ENCODE data around the gene ZNF681. TPM values are rescaled to one million over a fixed set of nuclear protein-coding genes. Genes with fewer than 3 reads are reported as not detected.
"Not testable (repeated sequence)": the region's sequence is repeated elsewhere in the genome, so short reads cannot be mapped to it uniquely, and the experiment has no call there.

ZNF681 gene
- total RNA-seq, 1 experiment from 2014 or later, result 5.6 TPM

DNA sequence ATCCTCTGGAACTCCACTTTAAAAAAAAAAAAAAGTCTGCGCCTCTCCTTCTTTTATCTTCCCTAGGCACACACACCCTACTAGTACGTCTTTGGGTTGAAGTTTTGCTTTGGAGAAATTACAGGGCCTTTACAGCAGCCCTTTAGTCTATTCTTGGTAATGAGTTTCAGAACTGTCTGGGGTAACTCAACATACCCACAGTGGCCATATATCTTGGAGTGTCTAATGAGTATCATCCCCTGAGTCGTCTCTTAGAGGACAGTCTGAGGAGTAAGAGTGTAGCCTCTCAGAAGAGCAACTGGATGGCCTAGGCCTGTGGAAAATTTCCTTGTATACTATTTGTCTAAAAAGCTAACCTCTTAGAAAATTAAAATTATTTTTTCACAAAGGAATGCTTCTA lies 6.1 kb upstream of the ZNF681 start:
- H3K4me3 ChIP-seq (ENCODE audit: insufficient read depth, low read depth, low read length), result peak overlapping the region; percentile 76; the same call in 1 of the 2 replicates

DNA sequence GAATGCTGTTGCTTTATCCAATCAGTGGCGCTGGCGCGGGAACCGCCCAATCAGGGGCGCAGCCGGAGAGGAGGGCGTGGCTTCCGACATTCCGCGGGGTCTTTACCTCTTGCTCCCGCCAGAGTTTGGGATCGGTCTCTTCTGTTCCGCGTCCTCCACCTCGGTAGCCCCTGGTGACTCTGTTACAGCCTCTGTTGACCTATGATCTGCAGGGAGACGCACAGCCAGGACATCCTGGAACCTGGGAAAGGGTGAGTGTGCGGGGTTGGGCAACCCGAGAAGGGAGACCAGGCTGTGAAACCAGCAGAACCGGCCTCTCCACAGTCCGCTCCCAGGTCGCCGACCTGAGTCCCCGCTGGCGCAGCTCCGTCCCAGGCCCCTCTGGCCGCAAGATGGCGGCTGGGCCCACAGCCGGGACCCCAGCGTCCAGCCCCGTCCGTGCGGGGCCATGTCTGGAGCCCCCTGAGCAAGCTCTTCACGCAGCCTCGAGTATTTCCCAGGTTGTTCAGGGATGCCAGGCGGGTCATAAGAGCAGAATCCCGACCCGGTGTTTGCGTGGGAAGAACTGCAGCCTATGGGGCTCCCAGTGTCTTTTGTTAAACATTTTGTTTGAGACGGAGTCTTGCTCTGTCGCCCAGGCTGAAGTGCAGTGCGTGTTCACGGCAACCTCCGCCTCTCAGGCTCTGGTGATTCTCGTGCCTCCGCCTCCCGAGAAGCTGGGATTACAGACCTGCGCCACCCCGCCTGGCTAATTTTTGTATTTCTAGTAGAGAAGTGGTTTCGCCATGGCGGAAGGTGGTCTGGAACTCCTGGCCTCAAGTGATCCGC lies 4.4 kb upstream of the ZNF681 start:
- peak; percentile 89 for DNase-seq
- H3K27me3 ChIP-seq (ENCODE audit: control insufficient read depth, insufficient read depth, low read length), result no peaks in the 10 kb centered on the region
- H3K4me3 ChIP-seq (ENCODE audit: insufficient read depth, low read depth, low read length), result peak overlapping the region; percentile 76
- H3K36me3 ChIP-seq (replicated peaks; ENCODE audit: control insufficient read depth, insufficient read depth, low read length), result no peaks in the 10 kb centered on the region; the same call in none of the 2 replicates

More for the DNA sequence above, 6.1 kb upstream of the ZNF681 start:
- no peak for DNase-seq
- Histone ChIP-seq H3K36me3 (replicated peaks; ENCODE audit: control insufficient read depth, insufficient read depth, low read length) (no peaks in the 10 kb centered on the region; the same call in none of the 2 replicates), H3K27me3 (ENCODE audit: control insufficient read depth, insufficient read depth, low read length) (no peaks in the 10 kb centered on the region)

GRCh38 chr19:23762548-23762883 lies 3.8 kb upstream of the ZNF681 start:
- H3K27me3 ChIP-seq (ENCODE audit: control insufficient read depth, insufficient read depth, low read length), result no peaks in the 10 kb centered on the region
- peak overlapping the region; percentile 76; the same call in 1 of the 2 replicates for H3K4me3 ChIP-seq (ENCODE audit: insufficient read depth, low read depth, low read length)
- no peaks in the 10 kb centered on the region; the same call in none of the 2 replicates for H3K36me3 ChIP-seq (replicated peaks; ENCODE audit: control insufficient read depth, insufficient read depth, low read length)
- no peak for DNase-seq

DNA sequence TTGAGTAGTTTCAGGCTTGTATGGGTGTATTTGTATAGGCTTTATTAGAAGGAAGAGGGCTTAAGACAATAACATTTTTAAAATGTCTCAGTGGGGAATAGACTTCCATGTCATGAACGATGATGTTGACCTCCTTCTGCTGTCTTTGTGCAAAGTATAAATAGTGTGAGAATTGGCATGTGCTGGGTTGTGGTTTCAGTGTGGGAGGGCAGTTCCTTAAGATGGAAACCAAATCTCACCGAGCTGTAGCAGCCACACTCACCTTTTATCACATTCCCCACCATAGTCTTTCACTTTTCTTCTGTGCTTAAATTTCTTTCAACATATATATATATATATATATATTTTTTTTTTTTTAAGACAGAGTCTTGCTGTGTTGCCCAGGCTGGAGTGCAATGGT lies 1.6 kb upstream of the ZNF681 start:
- not testable (repeated sequence) for H3K27me3 ChIP-seq (ENCODE audit: control insufficient read depth, insufficient read depth, low read length); DNase-seq; H3K4me3 ChIP-seq (ENCODE audit: insufficient read depth, low read depth, low read length); H3K36me3 ChIP-seq (replicated peaks; ENCODE audit: control insufficient read depth, insufficient read depth, low read length)

DNA sequence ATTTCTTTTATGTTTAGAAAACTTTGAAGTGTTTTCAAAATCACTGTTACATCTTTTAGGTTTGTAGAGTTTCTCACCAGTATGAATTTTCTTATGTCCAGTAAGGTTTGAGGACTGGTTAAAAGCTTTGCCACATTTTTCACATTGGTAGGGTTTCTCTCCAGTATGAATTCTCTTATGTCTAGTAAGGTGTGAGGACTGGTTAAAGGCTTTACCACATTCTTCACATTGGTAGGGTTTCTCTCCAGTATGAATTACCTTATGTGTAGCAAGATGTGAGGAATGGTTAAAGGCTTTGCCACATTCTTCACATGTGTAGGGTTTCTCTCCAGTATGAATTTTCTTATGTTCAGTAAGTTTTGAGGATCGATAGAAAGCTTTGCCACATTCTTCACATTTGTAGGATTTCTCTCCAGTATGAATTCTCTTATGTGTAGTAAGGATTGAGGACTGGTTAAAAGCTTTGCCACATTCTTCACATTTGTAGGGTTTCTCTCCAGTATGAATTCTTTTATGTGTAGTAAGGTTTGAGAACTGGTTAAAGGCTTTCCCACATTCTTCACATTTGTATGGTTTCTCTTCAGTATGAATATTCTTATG lies 15.0 kb downstream of the ZNF681 start:
- not testable (repeated sequence) for H3K36me3 ChIP-seq (replicated peaks; ENCODE audit: control insufficient read depth, insufficient read depth, low read length); H3K27me3 ChIP-seq (ENCODE audit: control insufficient read depth, insufficient read depth, low read length); H3K4me3 ChIP-seq (ENCODE audit: insufficient read depth, low read depth, low read length); DNase-seq

- not testable (repeated sequence) for H3K36me3 ChIP-seq (replicated peaks; ENCODE audit: control insufficient read depth, insufficient read depth, low read length); DNase-seq; H3K4me3 ChIP-seq (ENCODE audit: insufficient read depth, low read depth, low read length); H3K27me3 ChIP-seq (ENCODE audit: control insufficient read depth, insufficient read depth, low read length)
These were observed 27.8 kb downstream of the ZNF681 start for GRCh38 chr19:23730729-23731465.

DNA sequence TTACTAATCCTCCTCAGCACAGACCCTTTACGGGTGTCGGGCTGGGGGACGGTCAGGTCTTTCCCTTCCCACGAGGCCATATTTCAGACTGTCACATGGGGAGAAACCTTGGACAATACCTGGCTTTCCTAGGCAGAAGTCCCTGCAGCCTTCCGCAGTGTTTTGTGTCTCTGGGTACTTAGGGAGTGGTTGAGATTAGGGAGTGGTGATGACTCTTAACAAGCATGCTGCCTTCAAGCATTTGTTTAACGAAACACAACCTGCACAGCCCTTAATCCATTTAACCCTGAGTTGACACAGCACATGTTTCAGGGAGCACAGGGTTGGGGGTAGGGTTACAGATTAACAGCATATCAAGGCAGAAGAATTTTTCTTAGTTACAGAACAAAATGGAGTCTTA lies 34.5 kb downstream of the ZNF681 start:
- not testable (repeated sequence) for DNase-seq

GRCh38 chr19:23718802-23719201 lies 39.9 kb downstream of the ZNF681 start:
- no peaks in the 10 kb centered on the region for H3K27me3 ChIP-seq (ENCODE audit: control insufficient read depth, insufficient read depth, low read length)
- no peaks in the 10 kb centered on the region for H3K36me3 ChIP-seq (replicated peaks; ENCODE audit: control insufficient read depth, insufficient read depth, low read length)
- no peak for DNase-seq
- H3K4me3 ChIP-seq (ENCODE audit: insufficient read depth, low read depth, low read length), result peak overlapping the region; percentile 18

More for the DNA sequence above, 34.5 kb downstream of the ZNF681 start:
- H3K27me3 ChIP-seq (ENCODE audit: control insufficient read depth, insufficient read depth, low read length); H3K4me3 ChIP-seq (ENCODE audit: insufficient read depth, low read depth, low read length); H3K36me3 ChIP-seq (replicated peaks; ENCODE audit: control insufficient read depth, insufficient read depth, low read length): not testable (repeated sequence)

DNA sequence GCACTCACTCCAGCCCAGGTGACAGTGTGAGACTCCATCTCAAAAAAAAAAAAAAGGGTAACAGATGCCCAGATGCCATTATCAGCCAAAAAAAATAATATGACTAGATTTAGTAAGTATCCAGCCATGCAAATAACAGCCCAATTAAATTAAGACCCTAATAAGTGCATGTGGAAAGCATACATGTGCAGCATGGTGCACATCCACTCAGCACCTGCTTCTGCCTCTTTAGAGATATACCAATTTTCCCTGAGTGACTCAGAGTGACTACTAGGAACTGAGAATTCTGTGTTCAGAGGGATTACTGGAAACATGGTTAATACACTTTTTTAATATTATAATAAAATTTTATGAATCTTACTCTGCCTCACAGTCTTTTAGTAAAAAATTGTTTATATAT lies 41.9 kb downstream of the ZNF681 start:
- Histone ChIP-seq H3K27me3 (ENCODE audit: control insufficient read depth, insufficient read depth, low read length) (no peaks in the 10 kb centered on the region), H3K36me3 (replicated peaks; ENCODE audit: control insufficient read depth, insufficient read depth, low read length) (no peaks in the 10 kb centered on the region), H3K4me3 (ENCODE audit: insufficient read depth, low read depth, low read length) (no peak overlapping the region)
- no peak for DNase-seq

GRCh38 chr19:23709347-23709746 lies 49.3 kb downstream of the ZNF681 start:
- no peak for DNase-seq
- no peaks in the 10 kb centered on the region for H3K36me3 ChIP-seq (replicated peaks; ENCODE audit: control insufficient read depth, insufficient read depth, low read length)
- no peaks in the 10 kb centered on the region for H3K27me3 ChIP-seq (ENCODE audit: control insufficient read depth, insufficient read depth, low read length)
- H3K4me3 ChIP-seq (ENCODE audit: insufficient read depth, low read depth, low read length), result no peak overlapping the region

DNA sequence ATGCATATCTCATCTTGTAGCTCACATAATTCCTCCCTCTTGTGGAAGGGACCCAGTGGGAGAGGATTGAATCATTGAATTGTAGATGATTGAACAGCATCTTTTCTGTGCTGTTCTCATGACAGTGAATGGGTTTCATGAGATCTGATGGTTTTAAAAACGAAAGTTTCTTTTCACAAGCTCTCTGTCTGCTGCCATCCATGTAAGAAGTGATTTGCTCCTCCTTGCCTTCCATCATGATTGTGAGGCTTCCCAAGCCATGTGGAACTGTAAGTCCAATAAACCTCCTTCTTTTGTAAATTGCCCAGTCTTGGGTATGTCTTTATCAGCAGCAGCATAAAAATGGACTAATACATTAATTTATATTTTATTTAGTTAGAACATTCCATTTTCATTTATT lies 52.0 kb downstream of the ZNF681 start:
- no peaks in the 10 kb centered on the region for H3K27me3 ChIP-seq (ENCODE audit: control insufficient read depth, insufficient read depth, low read length)
- H3K4me3 ChIP-seq (ENCODE audit: insufficient read depth, low read depth, low read length), result no peak overlapping the region
- no peak for DNase-seq
- H3K36me3 ChIP-seq (replicated peaks; ENCODE audit: control insufficient read depth, insufficient read depth, low read length), result no peaks in the 10 kb centered on the region

- no peak for DNase-seq
- no peaks in the 10 kb centered on the region for H3K27me3 ChIP-seq (ENCODE audit: control insufficient read depth, insufficient read depth, low read length)
- no peaks in the 10 kb centered on the region for H3K36me3 ChIP-seq (replicated peaks; ENCODE audit: control insufficient read depth, insufficient read depth, low read length)
- no peak overlapping the region; the same call in 1 of the 2 replicates for H3K4me3 ChIP-seq (ENCODE audit: insufficient read depth, low read depth, low read length)
These were observed 59.2 kb downstream of the ZNF681 start for GRCh38 chr19:23699521-23699860.

DNA sequence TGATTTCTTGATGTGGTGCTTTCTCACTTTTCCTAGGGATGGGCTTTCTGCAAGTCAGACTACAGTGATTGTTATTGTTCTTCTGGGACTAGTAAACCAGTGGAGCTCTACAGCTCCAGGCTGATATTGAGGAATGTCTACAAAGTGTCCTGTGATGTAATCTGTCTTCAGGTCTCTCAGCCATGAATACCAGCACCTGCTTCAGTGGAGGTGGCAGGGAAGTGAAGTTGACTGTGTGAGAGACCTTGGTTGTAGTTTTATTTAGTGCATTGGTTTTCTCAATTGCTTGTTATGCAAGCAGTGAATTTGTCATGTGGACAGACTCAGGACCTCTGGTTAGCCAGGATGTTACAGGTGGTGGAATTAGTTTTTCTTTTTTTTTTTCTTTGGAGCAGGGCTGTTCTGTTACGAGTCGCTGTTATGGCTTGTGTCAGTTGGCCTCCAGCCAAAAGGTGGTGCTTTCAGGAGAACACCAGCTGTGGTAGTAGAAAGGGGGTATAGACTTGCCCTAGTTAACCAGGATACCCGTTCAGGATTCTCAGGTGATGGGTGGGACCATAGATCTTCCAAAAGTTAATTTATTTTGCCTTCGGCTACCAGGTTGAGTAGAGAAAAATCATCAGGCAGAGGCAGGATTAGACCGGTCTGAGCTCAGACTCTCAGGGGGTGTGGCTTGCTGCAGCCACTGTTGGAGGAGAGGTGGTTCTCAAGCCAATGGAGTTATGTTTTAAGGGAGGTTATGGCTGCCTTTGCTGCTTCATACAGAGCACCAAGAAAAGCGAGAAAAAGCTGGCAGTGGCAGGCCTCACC lies 59.8 kb downstream of the ZNF681 start:
- no peak overlapping the region; the same call in 1 of the 2 replicates for H3K4me3 ChIP-seq (ENCODE audit: insufficient read depth, low read depth, low read length)
- H3K36me3 ChIP-seq (replicated peaks; ENCODE audit: control insufficient read depth, insufficient read depth, low read length), result no peaks in the 10 kb centered on the region
- peak; percentile 26 for DNase-seq
- no peaks in the 10 kb centered on the region for H3K27me3 ChIP-seq (ENCODE audit: control insufficient read depth, insufficient read depth, low read length)

DNA sequence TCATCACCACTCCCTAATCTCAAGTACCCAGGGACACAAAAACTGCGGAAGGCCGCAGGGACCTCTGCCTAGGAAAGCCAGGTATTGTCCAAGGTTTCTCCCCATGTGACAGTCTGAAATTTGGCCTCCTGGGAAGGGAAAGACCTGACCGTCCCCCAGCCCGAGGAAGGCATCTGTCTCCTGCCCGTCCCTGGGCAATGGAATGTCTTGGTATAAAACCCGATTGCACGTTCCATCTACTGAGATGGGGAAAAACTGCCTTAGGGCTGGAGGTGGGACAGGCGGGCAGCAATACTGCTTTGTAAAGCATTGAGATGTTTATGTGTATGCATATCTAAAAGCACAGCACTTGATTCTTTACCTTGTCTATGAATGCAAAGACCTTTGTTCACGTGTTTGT lies 65.8 kb downstream of the ZNF681 start:
- not testable (repeated sequence) for H3K36me3 ChIP-seq (replicated peaks; ENCODE audit: control insufficient read depth, insufficient read depth, low read length); DNase-seq; H3K4me3 ChIP-seq (ENCODE audit: insufficient read depth, low read depth, low read length); H3K27me3 ChIP-seq (ENCODE audit: control insufficient read depth, insufficient read depth, low read length)
